Peyer's patch (tissue), 4 donors: ENCODE results near the gene DEF6.

Source experiments
- POLR2A ChIP-seq, 2 donors: fragments of 450-650 bp; IDR thresholded peaks; one replicate each; pipeline ENCODE4 v1.5.1; 2017; ENCODE audit warnings: antibody characterized with exemption in 2 of 2, mild to moderate bottlenecking in 2 of 2, moderate library complexity in 2 of 2
- TF ChIP-seq, protein P1 (sequence below), 6 experiments: fragments of 450-650 bp in 4 of 6; fragments of 200-600 bp in 2 of 6; sonication (generic) in 1 of 6; IDR thresholded peaks; one replicate each; pipeline ENCODE4 v1.5.1; 2017 to 2019; ENCODE audit warnings: antibody characterized with exemption in 6 of 6, mild to moderate bottlenecking in 3 of 6, moderate library complexity in 1 of 6

DNA sequence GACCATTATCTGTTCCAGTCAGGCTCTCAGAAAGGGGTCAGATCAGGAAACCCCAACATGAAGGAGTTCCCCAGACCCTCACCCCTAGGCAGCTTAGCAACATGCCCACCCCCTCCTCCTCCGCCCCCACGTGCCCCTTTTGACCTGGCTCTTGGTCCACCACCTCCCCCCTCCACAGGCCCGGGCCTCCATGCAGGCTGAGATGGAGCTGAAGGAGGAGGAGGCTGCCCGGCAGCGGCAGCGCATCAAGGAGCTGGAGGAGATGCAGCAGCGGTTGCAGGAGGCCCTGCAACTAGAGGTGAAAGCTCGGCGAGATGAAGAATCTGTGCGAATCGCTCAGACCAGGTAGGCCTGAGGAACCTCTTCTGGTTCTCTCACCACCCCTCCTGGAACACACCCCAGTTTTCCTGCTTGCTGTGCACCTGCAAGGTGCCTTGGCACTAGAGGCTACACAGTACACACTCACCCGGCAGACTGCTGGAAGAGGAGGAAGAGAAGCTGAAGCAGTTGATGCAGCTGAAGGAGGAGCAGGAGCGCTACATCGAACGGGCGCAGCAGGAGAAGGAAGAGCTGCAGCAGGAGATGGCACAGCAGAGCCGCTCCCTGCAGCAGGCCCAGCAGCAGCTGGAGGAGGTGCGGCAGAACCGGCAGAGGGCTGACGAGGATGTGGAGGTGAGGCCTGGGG lies 21.9 kb downstream of the DEF6 start:
- TF ChIP-seq, protein P1, sequence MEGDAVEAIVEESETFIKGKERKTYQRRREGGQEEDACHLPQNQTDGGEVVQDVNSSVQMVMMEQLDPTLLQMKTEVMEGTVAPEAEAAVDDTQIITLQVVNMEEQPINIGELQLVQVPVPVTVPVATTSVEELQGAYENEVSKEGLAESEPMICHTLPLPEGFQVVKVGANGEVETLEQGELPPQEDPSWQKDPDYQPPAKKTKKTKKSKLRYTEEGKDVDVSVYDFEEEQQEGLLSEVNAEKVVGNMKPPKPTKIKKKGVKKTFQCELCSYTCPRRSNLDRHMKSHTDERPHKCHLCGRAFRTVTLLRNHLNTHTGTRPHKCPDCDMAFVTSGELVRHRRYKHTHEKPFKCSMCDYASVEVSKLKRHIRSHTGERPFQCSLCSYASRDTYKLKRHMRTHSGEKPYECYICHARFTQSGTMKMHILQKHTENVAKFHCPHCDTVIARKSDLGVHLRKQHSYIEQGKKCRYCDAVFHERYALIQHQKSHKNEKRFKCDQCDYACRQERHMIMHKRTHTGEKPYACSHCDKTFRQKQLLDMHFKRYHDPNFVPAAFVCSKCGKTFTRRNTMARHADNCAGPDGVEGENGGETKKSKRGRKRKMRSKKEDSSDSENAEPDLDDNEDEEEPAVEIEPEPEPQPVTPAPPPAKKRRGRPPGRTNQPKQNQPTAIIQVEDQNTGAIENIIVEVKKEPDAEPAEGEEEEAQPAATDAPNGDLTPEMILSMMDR (IDR thresholded peaks at IDR 0.05), result no peak
- no peak for TF ChIP-seq POLR2A (IDR thresholded peaks at IDR 0.05)
